HG03025 (cell line): ENCODE data around the gene FZR1.

Experiments used
- ATAC-seq: cut with Tn5 transposase; IDR thresholded peaks from one replicate; pipeline ENCODE4 v1.9.1; 2021; ENCODE audit warnings: mild to moderate bottlenecking, moderate library complexity; ENCODE audit not compliant: unreplicated experiment, low FRiP score

The FZR1 gene

GRCh38 chr19:3586707-3587346, 80.7 kb downstream of the FZR1 start:
- ATAC-seq, result no peak
